Upper lobe of left lung (tissue), 4 donors: Measurements from ENCODE around the gene FSCB.

ENCODE experiments used
- CTCF ChIP-seq, 6 experiments: fragments of 450-650 bp in 4 of 6; fragments of 200-600 bp in 2 of 6; sonication (generic) in 2 of 6; IDR thresholded peaks; one replicate each; pipeline ENCODE4 v1.5.1; 2016 to 2019; ENCODE audit warnings: antibody characterized with exemption in 6 of 6
- EP300 ChIP-seq, 4 donors: sonication (generic); formaldehyde crosslinking; IDR thresholded peaks; one replicate each; pipeline ENCODE4 v1.5.1; 2017; ENCODE audit warnings: antibody characterized with exemption in 4 of 4, control low read depth in 2 of 4
- POLR2A ChIP-seq, 4 donors: fragments of 450-650 bp; IDR thresholded peaks; one replicate each; pipeline ENCODE4 v1.5.1; 2016 to 2017; ENCODE audit warnings: antibody characterized with exemption in 4 of 4, mild to moderate bottlenecking in 2 of 4
- POLR2AphosphoS5 ChIP-seq, 2 donors: sonication (generic); formaldehyde crosslinking; IDR thresholded peaks; one replicate each; pipeline ENCODE4 v1.5.1; 2017; ENCODE audit warnings: antibody characterized with exemption in 2 of 2

GRCh38 chr14:44530475-44530874, 23.4 kb upstream of the FSCB start:
- TF ChIP-seq POLR2A (IDR thresholded peaks at IDR 0.05): no peak
- TF ChIP-seq POLR2AphosphoS5 (IDR thresholded peaks at IDR 0.05): no peak
- TF ChIP-seq CTCF (IDR thresholded peaks at IDR 0.05): no peak
- no peak for TF ChIP-seq EP300 (IDR thresholded peaks at IDR 0.05)
